ENCODE data around the gene DEPDC1B. TPM values are rescaled to one million over a fixed set of nuclear protein-coding genes. Genes with fewer than 3 reads are reported as not detected.
A peak's percentile ranks its signal among the peaks of the same experiment; 100 is the strongest.

The DEPDC1B gene
- total RNA-seq, 2 experiments from 2014 or later: 30.2 to 34.1 TPM

GRCh38 chr5:60677850-60678664 lies 21.9 kb downstream of the DEPDC1B start:
- H3K4me1 Mint-ChIP-seq (ENCODE audit: low read depth): no peaks in the 10 kb centered on the region
- H3K4me3 Mint-ChIP-seq: no peak overlapping the region
- intact Hi-C loops (cut with micrococcal nuclease): loop anchor here (10.0 kb wide), 1 partner anchor 267 kb away; the partner anchor contains the start of genes ERCC8 and NDUFAF2
- ATAC-seq: no peak
- peak; percentile 59 for TF ChIP-seq CTCF (IDR thresholded peaks at IDR 0.05)
- POLR2A ChIA-PET: no interaction called here
- H3K9me3 Mint-ChIP-seq: no peaks in the 10 kb centered on the region
- CTCF ChIA-PET: interaction anchor here (1.2 to 1.6 kb wide), 5 partner anchors 8 to 21 kb away, joined by 3 to 14 read pairs (median 5); partner anchors contain the start of gene DEPDC1B
- no peak for DNase-seq
- no peak overlapping the region for H3K27ac Mint-ChIP-seq
- no peaks in the 10 kb centered on the region for H3K27me3 Mint-ChIP-seq
- peaks cover 9% of the 10 kb centered on the region for H3K36me3 Mint-ChIP-seq (ENCODE audit: low read depth)

- Mint-ChIP-seq H3K4me1 (ENCODE audit: low read depth) (no peaks in the 10 kb centered on the region), H3K36me3 (ENCODE audit: low read depth) (no peaks in the 10 kb centered on the region), H3K4me3 (no peak overlapping the region), H3K27ac (no peak overlapping the region), H3K27me3 (no peaks in the 10 kb centered on the region), H3K9me3 (no peaks in the 10 kb centered on the region)
- DNase-seq (no peak), ATAC-seq (no peak)
- intact Hi-C loops (cut with micrococcal nuclease): loop anchor here (10.0 kb wide), 1 partner anchor 270 kb away; the partner anchor contains the start of genes ERCC8 and NDUFAF2
- POLR2A ChIA-PET: no interaction called here
- CTCF ChIA-PET: interaction anchor here (1.1 kb wide), 1 partner anchor 11 kb away, joined by 3 read pairs; no protein-coding TSS in a partner anchor
- no peak for TF ChIP-seq CTCF (IDR thresholded peaks at IDR 0.05)
Observed at GRCh38 chr5:60675286-60675685, 24.7 kb downstream of the DEPDC1B start.

GRCh38 chr5:60674251-60675069 lies 25.5 kb downstream of the DEPDC1B start:
- POLR2A ChIA-PET: no interaction called here

DNA sequence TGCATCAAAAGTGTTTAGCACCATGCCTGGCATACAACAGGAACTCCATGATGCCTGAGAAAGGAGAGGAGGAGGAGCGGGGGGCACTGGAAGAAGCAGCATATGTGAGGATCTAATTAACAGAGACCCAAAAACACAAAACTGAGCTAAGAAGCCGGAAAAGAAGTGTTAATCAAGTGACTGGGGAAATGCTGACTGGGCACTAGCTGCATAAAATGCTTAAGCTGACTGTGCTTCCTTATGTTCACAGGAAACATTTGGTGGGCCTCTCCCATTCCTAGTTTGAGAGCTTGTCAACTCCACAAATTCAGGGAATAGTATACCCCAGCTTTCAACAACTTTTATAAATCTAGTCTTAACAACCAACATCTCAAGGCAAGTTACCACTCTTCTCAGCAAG lies 26.6 kb downstream of the DEPDC1B start:
- intact Hi-C loops (cut with micrococcal nuclease): loop anchor here (10.0 kb wide), 1 partner anchor 271 kb away; the partner anchor contains the start of genes ERCC8 and NDUFAF2
- no peaks in the 10 kb centered on the region for H3K36me3 Mint-ChIP-seq (ENCODE audit: low read depth)
- no peaks in the 10 kb centered on the region for H3K4me1 Mint-ChIP-seq (ENCODE audit: low read depth)
- DNase-seq (no peak), ATAC-seq (no peak)
- ChIA-PET CTCF (interaction anchor here (1.6 kb wide), 1 partner anchor 863 kb away, joined by 4 read pairs; no protein-coding TSS in a partner anchor), POLR2A (no interaction called here)
- no peak overlapping the region for H3K27ac Mint-ChIP-seq
- no peaks in the 10 kb centered on the region for H3K9me3 Mint-ChIP-seq
- H3K4me3 Mint-ChIP-seq: no peak overlapping the region
- no peaks in the 10 kb centered on the region for H3K27me3 Mint-ChIP-seq
- no peak for TF ChIP-seq CTCF (IDR thresholded peaks at IDR 0.05)

More at GRCh38 chr5:60674251-60675069, 25.5 kb downstream of the DEPDC1B start:
- Mint-ChIP-seq H3K36me3 (ENCODE audit: low read depth) (no peaks in the 10 kb centered on the region), H3K4me3 (no peak overlapping the region), H3K27me3 (no peaks in the 10 kb centered on the region), H3K9me3 (no peaks in the 10 kb centered on the region), H3K4me1 (ENCODE audit: low read depth) (no peaks in the 10 kb centered on the region), H3K27ac (no peak overlapping the region)
- intact Hi-C loops (cut with micrococcal nuclease): loop anchor here (10.0 kb wide), 1 partner anchor 270 kb away; the partner anchor contains the start of genes ERCC8 and NDUFAF2
- CTCF ChIA-PET: interaction anchor here (1.1 kb wide), 1 partner anchor 12 kb away, joined by 3 read pairs; no protein-coding TSS in a partner anchor
- DNase-seq (no peak), ATAC-seq (no peak)
- TF ChIP-seq CTCF (IDR thresholded peaks at IDR 0.05): no peak

Data from activated CD8-positive, alpha-beta T cell treated with anti-CD3 and anti-CD28 coated beads for 36 hours (primary cell).